ENCODE results near the gene VAT1L. TPM values are rescaled to one million over a fixed set of nuclear protein-coding genes. Genes with fewer than 3 reads are reported as not detected.

The VAT1L gene
- total and polyA plus RNA-seq, 2 donors (not counting 3 experiments of a cell fraction or from before 2014, with no cell fraction given) = 0.46 to 1.5 TPM

DNA sequence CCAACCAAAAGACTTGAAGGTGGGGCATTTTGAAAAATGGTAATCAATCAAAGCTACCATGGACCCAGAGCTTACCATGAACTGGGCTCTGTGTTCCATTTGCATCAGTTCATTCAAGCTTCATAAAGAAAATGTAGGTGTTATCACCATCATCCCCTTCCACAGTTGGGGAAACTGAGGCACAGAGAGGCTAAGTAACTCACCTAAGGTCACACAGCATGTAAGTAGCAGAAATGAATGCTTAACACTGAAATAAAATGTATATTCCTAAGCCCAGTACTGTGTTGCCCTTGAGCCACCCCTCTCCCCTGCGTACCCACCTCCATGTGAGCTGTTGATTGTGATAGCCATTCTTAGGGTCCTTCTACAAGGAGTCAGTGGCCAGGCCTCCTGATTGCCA, 83.6 kb downstream of the VAT1L start:
- intact Hi-C loops (cut with micrococcal nuclease) (no loop called here), dilution Hi-C loops (cut with MboI; ENCODE audit: extremely low pct_ligation_motif_present, low sequenced_read_pairs) (no loop called here)
- Histone ChIP-seq H3K4me2 (ENCODE audit: insufficient read depth, low read length) (no peak overlapping the region), H3K27me3 (ENCODE audit: control insufficient read depth in 2 of 2, insufficient read depth in 2 of 2, low read length in 2 of 2) (peaks cover 0 to 3% of the 10 kb centered on the region in 2 experiments), H4K20me1 (replicated peaks; ENCODE audit: control insufficient read depth, extremely low read depth, insufficient read depth, low read length) (no peaks in the 10 kb centered on the region), H3K27ac (ENCODE audit: insufficient read depth, low read depth, low read length) (no peak overlapping the region), H3K9me1 (replicated peaks; ENCODE audit: control insufficient read depth, extremely low read depth, insufficient read depth, low read length) (no peaks in the 10 kb centered on the region), H3K4me3 (replicated peaks in 1 of 3; ENCODE audit: insufficient read depth in 1 of 3, low read depth in 1 of 3, low read length in 3 of 3) (no peak overlapping the region), H3K9me3 (replicated peaks; ENCODE audit: control insufficient read depth, insufficient read depth, low read length) (no peaks in the 10 kb centered on the region), H3K4me1 (ENCODE audit: control insufficient read depth, extremely low read depth, insufficient read depth, low read length) (peaks cover 3% of the 10 kb centered on the region), H2AFZ (ENCODE audit: low read depth, low read length) (no peak overlapping the region), H3K79me2 (ENCODE audit: control insufficient read depth, insufficient read depth, low read length) (no peaks in the 10 kb centered on the region), H3K36me3 (ENCODE audit: control insufficient read depth in 2 of 2, extremely low read depth in 1 of 2, insufficient read depth in 2 of 2, low read length in 2 of 2) (no peaks in the 10 kb centered on the region), H3K9ac (replicated peaks; ENCODE audit: extremely low read depth, insufficient read depth, low read length) (no peak overlapping the region)
- DNase-seq (ENCODE audit: low read depth, low spot score) = no peak
- CTCF ChIA-PET = interaction anchor here (1.5 to 1.6 kb wide), 2 partner anchors 38 to 111 kb away, joined by 3 read pairs; no protein-coding TSS in a partner anchor
- FAIRE-seq = no peak
- no TSS peak for BruUV-seq (replicated peaks)
- TF ChIP-seq JUN (IDR thresholded peaks at IDR 0.05; ENCODE audit: borderline replicate concordance, insufficient read depth, insufficient read length, low read depth) = no peak
- no peak for TF ChIP-seq GATA2 (IDR thresholded peaks at IDR 0.05; ENCODE audit: insufficient read depth, insufficient read length, low read depth, low read length)
- no peak for TF ChIP-seq MYC (IDR thresholded peaks at IDR 0.05; ENCODE audit: low read depth, low read length)
- TF ChIP-seq POLR2A (IDR thresholded peaks at IDR 0.05; ENCODE audit: low read depth, low read length) = no peak
- TF ChIP-seq, protein P1, sequence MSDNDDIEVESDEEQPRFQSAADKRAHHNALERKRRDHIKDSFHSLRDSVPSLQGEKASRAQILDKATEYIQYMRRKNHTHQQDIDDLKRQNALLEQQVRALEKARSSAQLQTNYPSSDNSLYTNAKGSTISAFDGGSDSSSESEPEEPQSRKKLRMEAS (IDR thresholded peaks at IDR 0.05; ENCODE audit: insufficient read depth, insufficient read length) = no peak
- no peak for TF ChIP-seq FOS (IDR thresholded peaks at IDR 0.05; ENCODE audit: borderline replicate concordance, insufficient read depth, low read length)
- no peak for TF ChIP-seq POLR2AphosphoS5 (IDR thresholded peaks at IDR 0.05; ENCODE audit: insufficient read depth, low read depth, low read length)
- no peak for TF ChIP-seq EZH2 (IDR thresholded peaks at IDR 0.05; ENCODE audit: borderline replicate concordance, low read depth, low read length, severe bottlenecking)
- TF ChIP-seq, protein P2, sequence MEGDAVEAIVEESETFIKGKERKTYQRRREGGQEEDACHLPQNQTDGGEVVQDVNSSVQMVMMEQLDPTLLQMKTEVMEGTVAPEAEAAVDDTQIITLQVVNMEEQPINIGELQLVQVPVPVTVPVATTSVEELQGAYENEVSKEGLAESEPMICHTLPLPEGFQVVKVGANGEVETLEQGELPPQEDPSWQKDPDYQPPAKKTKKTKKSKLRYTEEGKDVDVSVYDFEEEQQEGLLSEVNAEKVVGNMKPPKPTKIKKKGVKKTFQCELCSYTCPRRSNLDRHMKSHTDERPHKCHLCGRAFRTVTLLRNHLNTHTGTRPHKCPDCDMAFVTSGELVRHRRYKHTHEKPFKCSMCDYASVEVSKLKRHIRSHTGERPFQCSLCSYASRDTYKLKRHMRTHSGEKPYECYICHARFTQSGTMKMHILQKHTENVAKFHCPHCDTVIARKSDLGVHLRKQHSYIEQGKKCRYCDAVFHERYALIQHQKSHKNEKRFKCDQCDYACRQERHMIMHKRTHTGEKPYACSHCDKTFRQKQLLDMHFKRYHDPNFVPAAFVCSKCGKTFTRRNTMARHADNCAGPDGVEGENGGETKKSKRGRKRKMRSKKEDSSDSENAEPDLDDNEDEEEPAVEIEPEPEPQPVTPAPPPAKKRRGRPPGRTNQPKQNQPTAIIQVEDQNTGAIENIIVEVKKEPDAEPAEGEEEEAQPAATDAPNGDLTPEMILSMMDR (IDR thresholded peaks at IDR 0.05; ENCODE audit: extremely low read depth in 1 of 2, insufficient read depth in 1 of 2, low read depth in 1 of 2, low read length in 2 of 2) = no peak
- POLR2A ChIA-PET = no interaction called here
